RWPE1 (cell line): ENCODE measurements around the gene ZBTB38.
A peak's percentile ranks its signal among the peaks of the same experiment; 100 is the strongest.

Source experiments
- CTCF ChIA-PET: fragments of 350-600 bp; sonication (Branson Sonifier 250); formaldehyde crosslinking; extraction: SDS; loops from one replicate; lab custom pipeline; 2021; lab: Yijun Ruan, JAX
- POLR2A ChIA-PET: fragments of 400-600 bp; formaldehyde crosslinking; extraction: SDS; loops from one replicate; lab custom pipeline; 2020; ENCODE audit warnings: antibody characterized with exemption; ENCODE audit not compliant: low non-redundant PET; lab: Yijun Ruan, JAX
- DNase-seq: peaks from one replicate; pipeline ENCODE4 v3.0.0; 2012; ENCODE audit warnings: low spot score
- H3K27ac ChIP-seq: fragments of 450-650 bp; 2 replicates; pipeline ENCODE4 v1.5.1; 2017
- TF ChIP-seq, protein P1 (sequence below): fragments of 450-650 bp; conservative IDR thresholded peaks from 2 replicates; pipeline ENCODE4 v1.5.1; 2017; ENCODE audit warnings: low read depth, mild to moderate bottlenecking

ZBTB38 gene

DNA sequence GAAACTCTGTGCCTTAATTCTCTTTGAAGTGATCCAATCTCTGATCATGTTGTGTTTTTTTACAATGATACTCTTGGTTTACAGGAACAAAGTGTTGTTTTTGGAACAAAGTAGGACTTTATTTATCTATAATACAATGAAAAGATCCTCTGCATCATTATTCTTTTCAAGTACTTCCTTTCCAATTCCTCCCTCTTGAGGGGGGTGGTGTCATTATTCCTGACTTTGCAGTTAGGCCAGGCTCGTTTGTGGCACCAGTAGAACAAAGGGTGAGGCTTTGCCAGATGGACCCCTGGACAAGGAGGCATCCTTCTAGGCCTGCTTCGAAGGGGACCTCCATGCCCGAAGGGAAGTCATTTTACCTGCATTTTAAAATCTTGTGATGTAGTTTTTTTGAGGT lies 41.7 kb upstream of the ZBTB38 start:
- H3K27ac ChIP-seq: no peak overlapping the region
- no peak for DNase-seq
- TF ChIP-seq, protein P1, sequence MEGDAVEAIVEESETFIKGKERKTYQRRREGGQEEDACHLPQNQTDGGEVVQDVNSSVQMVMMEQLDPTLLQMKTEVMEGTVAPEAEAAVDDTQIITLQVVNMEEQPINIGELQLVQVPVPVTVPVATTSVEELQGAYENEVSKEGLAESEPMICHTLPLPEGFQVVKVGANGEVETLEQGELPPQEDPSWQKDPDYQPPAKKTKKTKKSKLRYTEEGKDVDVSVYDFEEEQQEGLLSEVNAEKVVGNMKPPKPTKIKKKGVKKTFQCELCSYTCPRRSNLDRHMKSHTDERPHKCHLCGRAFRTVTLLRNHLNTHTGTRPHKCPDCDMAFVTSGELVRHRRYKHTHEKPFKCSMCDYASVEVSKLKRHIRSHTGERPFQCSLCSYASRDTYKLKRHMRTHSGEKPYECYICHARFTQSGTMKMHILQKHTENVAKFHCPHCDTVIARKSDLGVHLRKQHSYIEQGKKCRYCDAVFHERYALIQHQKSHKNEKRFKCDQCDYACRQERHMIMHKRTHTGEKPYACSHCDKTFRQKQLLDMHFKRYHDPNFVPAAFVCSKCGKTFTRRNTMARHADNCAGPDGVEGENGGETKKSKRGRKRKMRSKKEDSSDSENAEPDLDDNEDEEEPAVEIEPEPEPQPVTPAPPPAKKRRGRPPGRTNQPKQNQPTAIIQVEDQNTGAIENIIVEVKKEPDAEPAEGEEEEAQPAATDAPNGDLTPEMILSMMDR: no peak
- ChIA-PET POLR2A (no interaction called here), CTCF (no interaction called here)

GRCh38 chr3:141328286-141329166 lies 39.8 kb upstream of the ZBTB38 start:
- DNase-seq: no peak
- CTCF ChIA-PET: no interaction called here
- POLR2A ChIA-PET: no interaction called here

GRCh38 chr3:141330235-141330634 lies 38.1 kb upstream of the ZBTB38 start:
- no peak overlapping the region for H3K27ac ChIP-seq
- DNase-seq: no peak
- POLR2A ChIA-PET: no interaction called here
- CTCF ChIA-PET: no interaction called here
- TF ChIP-seq, protein P1: no peak

More at GRCh38 chr3:141328286-141329166, 39.8 kb upstream of the ZBTB38 start:
- H3K27ac ChIP-seq: no peak overlapping the region
- TF ChIP-seq, protein P1: no peak

GRCh38 chr3:141330718-141331376 lies 37.5 kb upstream of the ZBTB38 start:
- no peak overlapping the region for H3K27ac ChIP-seq
- TF ChIP-seq, protein P1: no peak
- ChIA-PET CTCF (interaction anchor here (0.6 kb wide), 2 partner anchors 328 to 899 kb away, joined by 4 to 5 read pairs; no protein-coding TSS in a partner anchor), POLR2A (no interaction called here)
- DNase-seq: no peak

DNA sequence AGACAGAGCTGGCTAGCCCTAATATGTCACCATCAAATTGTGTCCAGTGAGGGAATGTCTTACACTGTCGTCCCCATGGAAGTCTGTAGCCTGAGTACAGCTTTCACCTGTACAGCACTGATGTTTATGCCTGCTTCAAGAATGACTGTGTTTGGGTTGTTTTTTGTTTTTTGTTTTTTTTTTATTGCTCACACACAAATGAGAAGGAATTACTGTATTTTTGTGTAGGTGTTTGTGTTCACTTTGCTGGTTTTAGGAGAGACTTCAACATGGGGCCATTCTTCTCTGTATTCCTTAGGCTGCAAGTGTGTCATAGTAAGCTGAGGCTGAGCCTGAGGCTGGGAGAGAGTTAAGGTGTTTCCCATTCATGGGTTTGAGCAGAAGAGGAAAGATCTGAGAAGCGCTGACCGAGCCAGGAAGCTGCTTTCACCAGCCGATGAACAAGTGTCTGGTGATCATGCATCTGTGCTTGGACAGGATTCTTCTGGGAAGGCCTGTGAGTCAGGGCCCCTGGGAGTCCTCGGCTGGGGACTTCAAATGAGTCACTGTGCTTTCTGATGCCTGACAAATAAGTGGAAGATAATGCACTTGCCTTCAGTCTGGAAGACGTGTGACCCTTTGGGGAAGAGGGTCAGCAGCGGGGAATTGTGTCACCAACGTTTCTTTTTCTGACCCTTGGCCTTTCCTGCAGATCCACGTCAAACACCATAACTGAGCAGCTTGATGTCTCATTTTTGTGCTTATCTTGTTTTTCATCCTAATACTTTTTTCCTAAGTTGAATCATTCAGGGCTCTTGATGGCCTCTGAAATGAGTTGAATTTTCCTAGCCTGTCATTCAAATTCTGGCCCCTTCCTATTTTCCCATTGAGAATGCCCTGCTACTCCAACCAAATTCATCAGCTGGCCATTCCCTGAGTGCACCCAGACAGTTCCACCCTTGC lies 36.7 kb upstream of the ZBTB38 start:
- peak; percentile 59 for DNase-seq
- ChIA-PET CTCF (interaction anchor here (0.6 to 0.8 kb wide), 3 partner anchors 20 to 899 kb away, joined by 4 to 5 read pairs (median 4); no protein-coding TSS in a partner anchor), POLR2A (no interaction called here)
- no peak overlapping the region for H3K27ac ChIP-seq
- TF ChIP-seq, protein P1: no peak
